WI38 (cell line): ENCODE data around the gene CACTIN.

Source experiments
- H3K4me3 ChIP-seq: 2 replicates; pipeline ENCODE4 v1.5.1; 2011; ENCODE audit warnings: low read depth, mild to moderate bottlenecking, control low read depth, low read length
- CTCF ChIP-seq: IDR thresholded peaks from 2 replicates; pipeline ENCODE4 v1.5.1; 2012; ENCODE audit warnings: low read depth, mild to moderate bottlenecking, control low read depth, low read length

The CACTIN gene

GRCh38 chr19:3626473-3627350 lies at the start of gene CACTIN:
CACTIN (minus strand) TSS chr19:3626790; CDS start chr19:3626762, 28 bp downstream.
- no peak for TF ChIP-seq CTCF
- H3K4me3 ChIP-seq = peak within 1 kb of the TSS; percentile 97

- H3K4me3 ChIP-seq = no peak overlapping the region
- no peak for TF ChIP-seq CTCF
Observed at GRCh38 chr19:3674784-3675543, 48.4 kb upstream of the CACTIN start.

- no peak for TF ChIP-seq CTCF
- H3K4me3 ChIP-seq = no peak overlapping the region
Observed at GRCh38 chr19:3673506-3674439, 47.2 kb upstream of the CACTIN start.

GRCh38 chr19:3672993-3673392 lies 46.4 kb upstream of the CACTIN start:
- TF ChIP-seq CTCF = no peak
- no peak overlapping the region for H3K4me3 ChIP-seq

- TF ChIP-seq CTCF = no peak
- H3K4me3 ChIP-seq = no peak overlapping the region
Observed at GRCh38 chr19:3672575-3672948, 46.0 kb upstream of the CACTIN start.

GRCh38 chr19:3671680-3672574 lies 45.3 kb upstream of the CACTIN start:
- no peak for TF ChIP-seq CTCF
- no peak overlapping the region for H3K4me3 ChIP-seq
